Large intestine (tissue), 3 donors: ENCODE results near the gene EEFSEC. TPM values are rescaled to one million over a fixed set of nuclear protein-coding genes. Genes with fewer than 3 reads are reported as not detected.

Experiments used
- DNase-seq, 2 donors: peaks; one replicate each; pipeline versions ENCODE4 v3.0.0 to v3.0.0-alpha.2; 2013
- H3K27ac ChIP-seq: one replicate; pipeline ENCODE4 v1.5.1; 2013; ENCODE audit warnings: low read length
- H3K27me3 ChIP-seq: 2 replicates; pipeline ENCODE4 v1.6.1; 2013; ENCODE audit warnings: low read length; ENCODE audit not compliant: control insufficient read depth, insufficient read depth
- H3K36me3 ChIP-seq: 2 replicates; pipeline ENCODE4 v1.6.1; 2013; ENCODE audit warnings: low read length; ENCODE audit not compliant: control insufficient read depth, insufficient read depth
- H3K4me1 ChIP-seq: one replicate; pipeline ENCODE4 v1.6.1; 2013; ENCODE audit warnings: low read length; ENCODE audit not compliant: control insufficient read depth, insufficient read depth
- H3K4me3 ChIP-seq: one replicate; pipeline ENCODE4 v1.5.1; 2013; ENCODE audit warnings: low read length
- H3K9me3 ChIP-seq: one replicate; pipeline ENCODE4 v1.6.1; 2013; ENCODE audit warnings: mild to moderate bottlenecking, low read depth, low read length, moderate library complexity; ENCODE audit not compliant: control insufficient read depth
- WGBS: methylation state at CpG from one replicate; pipeline ENCODE4 v1.1.5; 2013; ENCODE audit warnings: low lambda C conversion rate; ENCODE audit not compliant: insufficient coverage; 5-methylcytosine and 5-hydroxymethylcytosine counted together
- polyA plus RNA-seq: library from polyadenylated mRNA; unstranded; fragments of 120-200 nt; gene quantifications from one replicate; pipeline ENCODE4 v1.2.1, GENCODE V29; 2013

EEFSEC gene
- polyA plus RNA-seq, 1 donor: 23.9 TPM

DNA sequence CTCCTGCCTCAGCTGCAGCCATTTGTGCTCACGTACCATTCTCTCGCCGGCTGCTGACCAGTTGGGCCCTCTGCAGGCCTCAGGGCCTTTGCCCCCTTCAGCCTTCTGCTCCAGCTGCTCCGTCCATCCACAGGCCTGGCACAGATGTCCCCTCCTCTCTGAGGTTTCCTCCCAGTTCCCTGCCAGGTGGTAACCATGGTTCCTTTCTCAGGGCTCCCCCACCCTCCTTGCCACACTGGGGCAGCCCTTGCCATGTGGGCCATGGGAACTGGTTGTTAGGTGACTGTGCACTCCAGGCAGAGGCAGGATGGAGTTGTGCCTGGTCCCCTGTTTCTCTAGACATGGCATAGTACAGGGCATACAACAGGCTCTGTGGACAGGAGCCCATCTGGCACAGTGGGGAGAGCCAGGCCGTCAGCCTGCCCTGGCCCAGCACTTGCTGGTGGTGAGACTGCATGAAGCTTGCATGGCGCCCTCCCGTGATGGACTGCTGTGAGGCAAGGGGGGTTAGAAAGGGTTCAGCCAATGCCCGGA, 164.5 kb downstream of the EEFSEC start:
- Histone ChIP-seq H3K36me3 (peaks cover 14% of the 10 kb centered on the region), H3K27me3 (no peaks in the 10 kb centered on the region), H3K27ac (no peak overlapping the region), H3K4me3 (no peak overlapping the region), H3K4me1 (peaks cover 12% of the 10 kb centered on the region), H3K9me3 (no peaks in the 10 kb centered on the region)
- DNase-seq: no peak
- WGBS: no CpG with 5 or more reads among the region's 8 CpGs

- peaks cover 17% of the 10 kb centered on the region for H3K4me1 ChIP-seq
- no CpG with 5 or more reads among the region's 11 CpGs for whole genome bisulfite sequencing
- no peaks in the 10 kb centered on the region for H3K27me3 ChIP-seq
- no peak overlapping the region for H3K27ac ChIP-seq
- DNase-seq: no peak
- peaks cover 14% of the 10 kb centered on the region for H3K36me3 ChIP-seq
- H3K9me3 ChIP-seq: no peaks in the 10 kb centered on the region
- no peak overlapping the region for H3K4me3 ChIP-seq
Measured at GRCh38 chr3:128318275-128318941, 165.1 kb downstream of the EEFSEC start.

- H3K4me1 ChIP-seq: peaks cover 24% of the 10 kb centered on the region
- no peak overlapping the region for H3K27ac ChIP-seq
- no peak overlapping the region for H3K4me3 ChIP-seq
- H3K9me3 ChIP-seq: no peaks in the 10 kb centered on the region
- 100% methylated on average over 3 of the region's 8 CpGs for WGBS
- no peaks in the 10 kb centered on the region for H3K27me3 ChIP-seq
- H3K36me3 ChIP-seq: peaks cover 14% of the 10 kb centered on the region
- DNase-seq: no peak
Measured at GRCh38 chr3:128319107-128319506, 165.8 kb downstream of the EEFSEC start.

GRCh38 chr3:128319741-128320141, 166.5 kb downstream of the EEFSEC start:
- Histone ChIP-seq H3K4me1 (peaks cover 31% of the 10 kb centered on the region), H3K27me3 (no peaks in the 10 kb centered on the region), H3K27ac (no peak overlapping the region), H3K9me3 (no peaks in the 10 kb centered on the region), H3K4me3 (no peak overlapping the region), H3K36me3 (peaks cover 14% of the 10 kb centered on the region)
- no CpG with 5 or more reads among the region's 6 CpGs for WGBS
- no peak for DNase-seq

GRCh38 chr3:128320551-128321340, 167.5 kb downstream of the EEFSEC start:
- no CpG with 5 or more reads among the region's 8 CpGs for WGBS
- no peak overlapping the region for H3K4me3 ChIP-seq
- peaks cover 38% of the 10 kb centered on the region for H3K4me1 ChIP-seq
- H3K9me3 ChIP-seq: no peaks in the 10 kb centered on the region
- peaks cover 14% of the 10 kb centered on the region for H3K36me3 ChIP-seq
- no peaks in the 10 kb centered on the region for H3K27me3 ChIP-seq
- no peak for DNase-seq
- H3K27ac ChIP-seq: no peak overlapping the region

GRCh38 chr3:128321418-128321817, 168.1 kb downstream of the EEFSEC start:
- peaks cover 16% of the 10 kb centered on the region for H3K36me3 ChIP-seq
- H3K27ac ChIP-seq: no peak overlapping the region
- H3K4me3 ChIP-seq: no peak overlapping the region
- H3K4me1 ChIP-seq: peaks cover 38% of the 10 kb centered on the region
- WGBS: no CpG with 5 or more reads among the region's 4 CpGs
- H3K27me3 ChIP-seq: no peaks in the 10 kb centered on the region
- no peak for DNase-seq
- H3K9me3 ChIP-seq: no peaks in the 10 kb centered on the region

DNA sequence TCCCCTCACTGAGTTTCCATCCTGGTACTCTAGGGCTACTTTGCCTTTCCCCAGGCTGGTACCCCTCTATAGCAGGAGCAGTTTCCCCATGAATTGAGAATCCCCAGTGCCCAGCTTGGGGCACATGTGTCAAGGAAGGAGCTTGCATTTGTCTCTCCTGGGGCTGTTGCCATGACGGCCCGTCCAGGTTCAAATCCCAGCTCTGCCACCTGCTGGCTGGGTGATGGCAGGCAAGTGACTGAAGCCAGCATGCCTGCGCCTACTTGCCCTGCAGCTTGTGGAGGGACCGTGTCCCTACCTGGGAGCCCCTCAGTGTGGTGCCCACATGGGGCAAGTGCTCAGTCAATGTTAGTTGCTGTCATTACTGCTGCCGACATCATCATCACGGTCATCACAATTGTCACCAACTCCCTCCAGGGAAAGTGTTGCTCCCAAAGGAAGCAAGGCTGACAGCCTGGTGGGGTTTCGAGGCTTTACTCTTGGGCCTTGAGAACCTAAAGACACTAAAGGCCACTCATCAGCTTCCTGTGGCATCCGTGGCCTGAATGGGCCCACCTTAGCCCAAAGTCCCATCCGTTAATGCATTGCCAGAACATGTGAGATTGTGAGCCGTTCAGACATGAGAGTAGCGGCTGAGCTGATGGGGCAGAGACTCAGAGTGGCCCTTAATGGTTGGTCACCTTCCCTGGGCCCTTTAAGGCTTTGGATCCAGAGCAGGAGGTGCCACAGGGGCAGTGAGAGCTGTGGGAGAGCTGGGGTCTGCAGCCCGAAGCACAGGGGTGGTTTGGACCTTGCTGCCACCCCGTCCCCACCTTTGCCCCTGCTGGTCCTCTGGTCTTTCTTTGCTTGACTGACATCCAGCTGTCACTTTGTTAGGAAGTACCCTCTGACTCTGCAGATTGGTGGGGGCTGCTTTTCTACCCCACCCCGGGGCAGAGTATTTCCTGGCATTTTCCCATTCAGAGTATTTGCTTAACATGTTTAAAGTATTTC, 169.0 kb downstream of the EEFSEC start:
- no peak overlapping the region for H3K4me3 ChIP-seq
- H3K9me3 ChIP-seq: no peaks in the 10 kb centered on the region
- H3K27ac ChIP-seq: no peak overlapping the region
- H3K27me3 ChIP-seq: no peaks in the 10 kb centered on the region
- H3K36me3 ChIP-seq: peaks cover 21% of the 10 kb centered on the region
- peaks cover 29% of the 10 kb centered on the region for H3K4me1 ChIP-seq
- no CpG with 5 or more reads among the region's 14 CpGs for WGBS
- no peak for DNase-seq

DNA sequence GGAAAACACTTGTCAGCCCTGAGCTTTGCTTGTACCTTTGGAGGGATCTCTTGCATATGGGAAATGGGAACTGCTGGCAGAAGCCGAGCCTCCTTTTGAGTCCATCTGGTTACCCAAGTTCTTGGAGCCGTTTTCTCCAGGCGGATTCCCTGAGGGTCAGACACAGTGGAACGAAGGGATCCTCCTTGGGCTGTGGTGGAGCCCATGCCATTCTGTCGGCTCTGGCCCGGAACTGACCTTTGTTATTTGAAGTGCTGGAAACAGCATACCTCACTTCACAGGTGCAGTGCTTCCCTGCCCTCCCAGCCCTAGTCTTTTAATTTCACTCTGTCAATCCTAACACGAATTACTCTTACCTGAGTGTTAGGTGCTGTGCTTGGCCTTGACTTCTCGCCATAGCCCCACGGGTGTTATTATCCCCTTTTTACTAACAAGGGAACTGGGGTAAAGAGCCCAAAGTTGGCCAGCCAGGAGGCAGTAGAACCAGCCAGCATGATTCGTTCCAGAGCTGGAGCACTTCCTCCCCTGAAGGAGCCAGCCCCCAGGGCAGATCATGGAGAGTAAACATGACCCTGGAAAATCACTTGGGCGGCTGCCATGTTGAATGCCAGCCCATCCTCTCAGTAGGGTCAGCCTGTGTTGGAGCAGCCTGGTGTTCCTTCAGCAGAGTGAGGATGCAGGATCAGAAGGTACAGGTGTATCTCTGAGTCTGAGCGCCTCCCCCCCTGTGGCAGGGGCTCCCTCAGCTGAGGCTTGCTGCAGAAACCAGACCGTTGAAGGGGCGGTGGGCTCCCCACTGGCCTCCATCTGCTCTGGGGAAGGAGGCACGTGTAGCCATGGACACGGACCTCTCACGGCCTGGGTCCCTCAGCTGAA, 170.2 kb downstream of the EEFSEC start:
- H3K4me3 ChIP-seq: no peak overlapping the region
- H3K9me3 ChIP-seq: no peaks in the 10 kb centered on the region
- no peak overlapping the region for H3K27ac ChIP-seq
- peaks cover 25% of the 10 kb centered on the region for H3K4me1 ChIP-seq
- H3K27me3 ChIP-seq: no peaks in the 10 kb centered on the region
- DNase-seq: peak in 1 of 2 donors; percentile 65
- H3K36me3 ChIP-seq: peaks cover 21% of the 10 kb centered on the region
- no CpG with 5 or more reads among the region's 17 CpGs for WGBS

DNA sequence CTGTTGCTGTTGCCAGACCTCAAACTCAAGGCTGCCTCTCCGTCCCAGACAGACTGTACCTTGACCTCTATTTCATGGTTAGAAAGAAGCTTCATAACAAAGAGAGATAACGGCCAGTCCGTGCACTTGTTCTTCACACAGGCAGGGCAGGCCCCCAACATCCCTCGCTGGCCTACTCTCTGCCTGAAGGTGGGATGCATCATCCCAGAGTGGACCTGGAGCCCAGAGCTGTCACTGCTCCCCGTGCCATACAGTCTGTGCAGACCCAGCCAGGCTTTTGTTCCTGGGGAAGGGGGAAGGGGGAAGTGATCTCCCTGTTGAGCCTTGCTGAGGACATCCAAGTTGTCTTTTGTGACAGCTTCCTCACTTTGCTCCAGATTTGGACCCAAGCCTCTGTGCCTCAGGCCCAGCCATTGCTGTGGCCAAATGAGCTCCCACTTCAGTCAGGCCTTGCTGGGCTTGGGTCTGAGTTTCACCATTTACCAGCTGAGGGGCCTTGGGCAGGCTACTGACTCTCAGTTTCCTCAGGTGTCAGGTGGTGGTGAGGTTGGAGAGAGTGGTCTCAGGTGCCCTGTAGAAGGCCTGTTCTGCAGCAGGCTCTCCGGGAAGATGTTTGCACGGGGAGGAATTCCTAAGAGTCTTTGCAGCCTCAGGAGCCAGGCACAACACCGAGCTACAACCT, 171.8 kb downstream of the EEFSEC start:
- no peak overlapping the region for H3K4me3 ChIP-seq
- peaks cover 30% of the 10 kb centered on the region for H3K4me1 ChIP-seq
- H3K36me3 ChIP-seq: peaks cover 13% of the 10 kb centered on the region
- no peaks in the 10 kb centered on the region for H3K9me3 ChIP-seq
- no peaks in the 10 kb centered on the region for H3K27me3 ChIP-seq
- no CpG with 5 or more reads among the region's 8 CpGs for WGBS
- no peak overlapping the region for H3K27ac ChIP-seq
- DNase-seq: peak; percentile 42 to 77
